Mesothelial cell of epicardium (in vitro differentiated cells): ENCODE measurements around the gene USH1C. TPM values are rescaled to one million over a fixed set of nuclear protein-coding genes. Genes with fewer than 3 reads are reported as not detected.
A peak's percentile ranks its signal among the peaks of the same experiment; 100 is the strongest.

Experiments used
- DNase-seq, 2 experiments: peaks; one replicate each; pipeline ENCODE4 v3.0.0; 2021; ENCODE audit warnings: low spot score in 2 of 2; ENCODE audit not compliant: unreplicated experiment in 2 of 2
- H3K27ac Mint-ChIP-seq: 2 replicates; pipeline ENCODE4 v1.8.0; 2021; ENCODE audit warnings: mixed read lengths
- H3K27me3 Mint-ChIP-seq: 2 replicates; pipeline ENCODE4 v1.8.0; 2021; ENCODE audit warnings: low read depth, mixed read lengths
- H3K36me3 Mint-ChIP-seq: 2 replicates; pipeline ENCODE4 v1.8.0; 2021; ENCODE audit warnings: mixed read lengths
- H3K4me1 Mint-ChIP-seq: 2 replicates; pipeline ENCODE4 v1.8.0; 2021; ENCODE audit warnings: mixed read lengths
- H3K4me3 Mint-ChIP-seq: 2 replicates; pipeline ENCODE4 v1.8.0; 2021; ENCODE audit warnings: mild to moderate bottlenecking, moderate library complexity, mixed read lengths
- H3K9me3 Mint-ChIP-seq: 2 replicates; pipeline ENCODE4 v1.8.0; 2021; ENCODE audit warnings: mixed read lengths
- total RNA-seq: library from RNA; stranded (reverse); gene quantifications from 3 replicates; pipeline ENCODE4 v1.2.1, GENCODE V29; 2021
- TF ChIP-seq, protein P1 (sequence below): fragments of 200-600 bp; sonication (generic); IDR thresholded peaks from one replicate; pipeline ENCODE4 v1.5.0; 2021; ENCODE audit warnings: antibody characterized with exemption; ENCODE audit not compliant: unreplicated experiment

Gene USH1C
- total RNA-seq, 1 donor from 2014 or later: 0.54 TPM

GRCh38 chr11:17528181-17528691, 16.0 kb downstream of the USH1C start:
- H3K4me1 Mint-ChIP-seq: no peaks in the 10 kb centered on the region
- no peak overlapping the region for H3K4me3 Mint-ChIP-seq
- TF ChIP-seq, protein P1, sequence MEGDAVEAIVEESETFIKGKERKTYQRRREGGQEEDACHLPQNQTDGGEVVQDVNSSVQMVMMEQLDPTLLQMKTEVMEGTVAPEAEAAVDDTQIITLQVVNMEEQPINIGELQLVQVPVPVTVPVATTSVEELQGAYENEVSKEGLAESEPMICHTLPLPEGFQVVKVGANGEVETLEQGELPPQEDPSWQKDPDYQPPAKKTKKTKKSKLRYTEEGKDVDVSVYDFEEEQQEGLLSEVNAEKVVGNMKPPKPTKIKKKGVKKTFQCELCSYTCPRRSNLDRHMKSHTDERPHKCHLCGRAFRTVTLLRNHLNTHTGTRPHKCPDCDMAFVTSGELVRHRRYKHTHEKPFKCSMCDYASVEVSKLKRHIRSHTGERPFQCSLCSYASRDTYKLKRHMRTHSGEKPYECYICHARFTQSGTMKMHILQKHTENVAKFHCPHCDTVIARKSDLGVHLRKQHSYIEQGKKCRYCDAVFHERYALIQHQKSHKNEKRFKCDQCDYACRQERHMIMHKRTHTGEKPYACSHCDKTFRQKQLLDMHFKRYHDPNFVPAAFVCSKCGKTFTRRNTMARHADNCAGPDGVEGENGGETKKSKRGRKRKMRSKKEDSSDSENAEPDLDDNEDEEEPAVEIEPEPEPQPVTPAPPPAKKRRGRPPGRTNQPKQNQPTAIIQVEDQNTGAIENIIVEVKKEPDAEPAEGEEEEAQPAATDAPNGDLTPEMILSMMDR: peak; percentile 72
- no peaks in the 10 kb centered on the region for H3K36me3 Mint-ChIP-seq
- peaks cover 47% of the 10 kb centered on the region for H3K27me3 Mint-ChIP-seq
- H3K27ac Mint-ChIP-seq: no peak overlapping the region
- peak in 1 of 2 experiments; percentile 74 for DNase-seq
- H3K9me3 Mint-ChIP-seq: no peaks in the 10 kb centered on the region

DNA sequence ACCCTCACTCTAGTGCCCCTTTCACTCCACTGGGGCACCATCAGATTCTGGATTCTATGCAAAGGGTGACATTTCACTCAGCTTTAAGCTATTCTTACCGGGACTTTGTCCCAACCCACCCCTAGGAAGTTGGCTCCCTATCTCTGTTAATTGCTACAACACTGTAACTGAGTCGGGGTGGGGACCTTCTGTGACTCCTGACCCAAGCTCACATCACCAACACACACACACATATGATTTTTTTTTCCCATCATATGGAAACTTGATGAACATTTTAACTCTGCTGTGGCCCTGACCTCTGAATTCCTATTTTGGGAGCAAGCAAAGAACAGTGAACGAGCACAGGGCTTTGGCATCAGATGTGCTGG, 16.6 kb downstream of the USH1C start:
- Mint-ChIP-seq H3K9me3 (no peaks in the 10 kb centered on the region), H3K4me1 (no peaks in the 10 kb centered on the region), H3K4me3 (no peak overlapping the region), H3K27ac (no peak overlapping the region), H3K27me3 (peaks cover 44% of the 10 kb centered on the region), H3K36me3 (no peaks in the 10 kb centered on the region)
- TF ChIP-seq, protein P1: no peak
- DNase-seq: no peak

- peaks cover 40% of the 10 kb centered on the region for H3K27me3 Mint-ChIP-seq
- H3K4me3 Mint-ChIP-seq: no peak overlapping the region
- no peaks in the 10 kb centered on the region for H3K36me3 Mint-ChIP-seq
- H3K27ac Mint-ChIP-seq: no peak overlapping the region
- H3K9me3 Mint-ChIP-seq: no peaks in the 10 kb centered on the region
- H3K4me1 Mint-ChIP-seq: no peaks in the 10 kb centered on the region
- TF ChIP-seq, protein P1: no peak
- no peak for DNase-seq
Observed at GRCh38 chr11:17526931-17527627, 17.1 kb downstream of the USH1C start.

DNA sequence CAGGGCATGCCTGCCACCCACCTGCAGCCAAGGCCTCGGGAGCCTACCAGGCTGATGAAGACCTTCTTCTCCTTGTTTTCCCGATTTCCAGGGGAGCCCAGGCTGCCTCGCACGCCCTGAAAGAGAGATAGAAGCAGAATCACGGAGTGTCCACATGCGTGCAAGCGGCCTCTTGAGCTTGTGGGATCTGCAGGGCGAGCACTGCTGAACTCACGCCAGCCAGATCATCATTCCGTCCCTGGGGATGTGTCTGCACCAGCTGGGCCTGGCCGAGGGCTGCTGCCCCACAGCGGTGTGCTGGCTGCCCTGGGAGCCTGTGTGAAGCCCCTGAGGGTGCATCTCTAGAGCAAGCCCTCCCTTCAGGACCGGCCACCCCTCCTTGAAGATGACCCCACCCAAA, 17.9 kb downstream of the USH1C start:
- H3K9me3 Mint-ChIP-seq: no peaks in the 10 kb centered on the region
- H3K27me3 Mint-ChIP-seq: peaks cover 34% of the 10 kb centered on the region
- no peak overlapping the region for H3K27ac Mint-ChIP-seq
- H3K4me3 Mint-ChIP-seq: no peak overlapping the region
- H3K4me1 Mint-ChIP-seq: no peaks in the 10 kb centered on the region
- H3K36me3 Mint-ChIP-seq: no peaks in the 10 kb centered on the region
- TF ChIP-seq, protein P1: no peak
- DNase-seq: no peak

- no peak overlapping the region for H3K27ac Mint-ChIP-seq
- H3K4me1 Mint-ChIP-seq: peaks cover 2% of the 10 kb centered on the region
- H3K36me3 Mint-ChIP-seq: no peaks in the 10 kb centered on the region
- TF ChIP-seq, protein P1: no peak
- DNase-seq: no peak
- peaks cover 34% of the 10 kb centered on the region for H3K27me3 Mint-ChIP-seq
- no peak overlapping the region for H3K4me3 Mint-ChIP-seq
- H3K9me3 Mint-ChIP-seq: no peaks in the 10 kb centered on the region
Observed at GRCh38 chr11:17525570-17525969, 18.6 kb downstream of the USH1C start.
